Myocyte (in vitro differentiated cells): ENCODE data around the gene SCYL2. TPM values are rescaled to one million over a fixed set of nuclear protein-coding genes. Genes with fewer than 3 reads are reported as not detected.
"Not testable (repeated sequence)": the region's sequence is repeated elsewhere in the genome, so short reads cannot be mapped to it uniquely, and the experiment has no call there.

Source experiments
- DNase-seq: peaks from one replicate; pipeline ENCODE4 v3.0.0-alpha.2; 2012; ENCODE audit warnings: low read depth
- total RNA-seq: library from RNA; depleted of rRNA; stranded (reverse); fragments of >200 nt; gene quantifications from 2 replicates; pipeline ENCODE4 v1.2.3, GENCODE V29; 2014

SCYL2 gene
- total RNA-seq, 1 donor from 2014 or later = 61.2 TPM

- not testable (repeated sequence) for DNase-seq
Observed at GRCh38 chr12:100265107-100265506, 1.9 kb upstream of the SCYL2 start.

DNA sequence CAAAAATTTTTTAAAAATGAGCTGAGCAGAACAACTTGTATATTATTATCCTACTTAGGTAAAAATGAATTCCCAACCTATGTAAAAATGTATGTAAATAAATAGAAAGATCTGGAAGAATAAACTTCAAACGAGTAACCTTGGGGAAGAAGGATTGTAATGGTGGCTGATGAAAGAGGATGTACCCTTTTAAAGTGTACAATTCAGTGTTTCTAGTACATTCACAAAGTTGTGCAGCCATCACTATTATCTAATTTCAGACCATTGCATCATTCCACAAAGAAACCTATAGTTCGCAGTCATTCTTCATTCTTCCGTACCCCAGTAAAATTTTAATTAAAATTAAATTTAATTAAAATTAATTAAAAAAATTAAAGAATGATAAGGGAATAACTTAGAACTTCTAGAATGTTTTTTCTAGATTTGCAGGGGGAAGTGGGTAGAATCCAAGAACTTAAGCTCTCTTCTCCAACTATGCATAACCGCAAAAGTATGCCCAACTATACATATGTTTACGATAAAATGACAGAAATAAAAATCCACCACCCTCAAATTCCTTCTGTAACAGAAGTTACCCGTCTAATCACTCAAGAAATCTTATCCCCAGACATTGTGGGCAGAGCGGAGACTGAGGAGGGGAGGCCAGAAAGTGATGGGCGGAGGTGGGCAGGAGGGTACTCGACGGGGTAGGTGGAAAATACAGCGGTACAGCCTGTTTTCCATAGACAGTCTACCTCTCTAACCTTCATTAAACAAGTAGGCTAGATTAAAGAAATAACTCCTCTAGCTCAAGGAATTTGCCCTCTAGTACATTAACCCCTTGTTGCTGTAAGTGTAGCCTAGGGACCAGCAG, 1.0 kb upstream of the SCYL2 start:
- DNase-seq = no peak

DNA sequence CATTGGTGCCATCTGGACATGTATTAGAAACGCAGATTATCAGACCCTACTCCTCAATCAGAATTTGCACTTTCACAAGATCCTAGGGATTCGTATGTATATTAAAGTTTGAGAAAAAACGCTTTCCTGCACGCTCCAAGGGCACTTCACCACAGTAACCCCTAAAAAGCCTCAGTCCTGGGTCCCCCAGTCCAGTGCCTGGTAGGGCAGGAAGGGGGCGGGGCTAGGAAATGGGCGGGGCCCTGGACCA, 467 bp upstream of the SCYL2 start:
- no peak for DNase-seq

DNA sequence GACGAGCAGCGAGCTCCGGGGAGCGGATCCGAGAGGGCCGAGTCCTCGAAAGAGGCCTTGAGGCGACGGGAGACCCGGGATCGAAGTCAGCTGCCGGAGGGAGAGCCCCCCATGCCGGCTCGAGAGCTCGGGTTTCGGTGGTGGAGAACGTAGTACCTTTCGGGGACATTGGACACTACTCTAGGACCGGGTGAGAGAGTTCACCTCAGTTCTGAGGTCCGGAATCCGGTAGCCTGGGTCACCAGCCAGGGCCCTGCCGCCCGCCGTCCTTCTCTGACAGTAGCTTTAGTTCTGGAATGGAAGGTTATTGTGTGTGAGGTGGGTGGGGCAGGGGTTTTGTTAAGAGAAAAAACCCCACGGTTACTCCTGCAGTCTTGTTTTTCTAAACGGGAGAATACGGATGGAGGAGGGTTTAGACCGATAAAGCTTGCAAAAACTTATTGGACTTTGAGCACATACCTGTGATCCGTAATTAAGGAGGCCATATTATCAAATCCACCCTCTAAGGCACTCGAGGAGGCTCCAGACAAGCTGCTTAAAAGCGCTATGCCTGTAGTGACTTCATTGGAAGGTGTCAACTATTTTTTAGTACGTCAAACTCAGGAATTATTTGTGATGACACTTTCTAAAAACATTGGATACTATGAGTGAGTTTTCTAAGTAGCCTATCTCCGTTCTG, 765 bp downstream of the SCYL2 start:
- peak; percentile 14 for DNase-seq

DNA sequence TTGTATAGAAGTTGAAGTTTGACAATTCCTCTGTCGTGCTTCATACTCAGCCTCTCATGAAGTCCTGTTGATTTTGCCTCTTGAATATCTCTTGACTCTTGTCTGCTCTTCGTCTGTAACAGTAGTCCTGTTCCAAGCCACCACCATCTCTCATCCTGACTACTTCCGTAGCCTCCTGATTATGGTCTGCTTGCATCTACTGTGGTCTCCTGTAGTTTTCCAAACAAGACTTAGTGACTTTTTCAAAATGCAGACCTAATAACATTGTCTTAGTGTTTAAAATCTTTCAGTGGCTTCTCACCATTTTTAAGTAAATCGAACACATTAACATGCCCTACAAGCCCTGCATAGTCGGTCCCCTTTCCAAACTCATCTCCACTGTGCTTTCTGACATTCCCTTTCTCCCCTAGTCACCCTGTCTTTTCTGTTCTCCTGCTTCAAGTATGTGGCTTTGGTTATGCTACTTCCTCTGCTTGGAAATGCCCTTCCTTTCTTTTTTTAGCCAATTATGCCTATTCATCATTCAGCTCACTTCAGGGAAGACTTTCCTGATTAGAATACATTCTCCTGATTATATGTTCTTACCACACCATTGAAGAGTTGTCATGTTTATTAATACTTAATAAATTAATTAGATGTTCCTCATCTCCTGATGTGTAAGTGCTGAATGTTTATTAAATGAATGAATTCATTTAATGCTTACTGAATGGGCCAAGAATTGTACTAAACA, 2.0 kb downstream of the SCYL2 start:
- DNase-seq = peak; percentile 6

DNA sequence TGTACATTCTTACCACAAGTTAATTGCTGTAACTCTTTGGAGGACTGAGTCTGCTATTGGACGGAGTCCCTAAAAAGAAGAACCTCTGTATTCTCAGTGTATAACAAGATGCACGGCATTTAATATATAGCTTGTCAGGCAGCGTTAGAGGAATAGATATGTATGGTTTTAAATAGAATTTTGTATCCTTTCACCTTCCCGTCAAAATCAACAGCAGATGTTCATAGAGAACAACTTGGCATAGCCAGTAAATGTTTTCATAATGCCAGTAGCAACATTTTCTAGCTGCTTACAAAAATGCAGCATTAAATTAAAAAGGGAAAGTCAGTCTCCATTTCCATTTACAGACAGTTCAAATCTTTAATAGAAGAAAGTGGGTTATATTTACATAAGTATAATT, 6.8 kb downstream of the SCYL2 start:
- DNase-seq = no peak

- DNase-seq = no peak
Observed at GRCh38 chr12:100274291-100274690, 7.3 kb downstream of the SCYL2 start.

- DNase-seq = no peak
Observed at GRCh38 chr12:100279159-100279558, 12.2 kb downstream of the SCYL2 start.

DNA sequence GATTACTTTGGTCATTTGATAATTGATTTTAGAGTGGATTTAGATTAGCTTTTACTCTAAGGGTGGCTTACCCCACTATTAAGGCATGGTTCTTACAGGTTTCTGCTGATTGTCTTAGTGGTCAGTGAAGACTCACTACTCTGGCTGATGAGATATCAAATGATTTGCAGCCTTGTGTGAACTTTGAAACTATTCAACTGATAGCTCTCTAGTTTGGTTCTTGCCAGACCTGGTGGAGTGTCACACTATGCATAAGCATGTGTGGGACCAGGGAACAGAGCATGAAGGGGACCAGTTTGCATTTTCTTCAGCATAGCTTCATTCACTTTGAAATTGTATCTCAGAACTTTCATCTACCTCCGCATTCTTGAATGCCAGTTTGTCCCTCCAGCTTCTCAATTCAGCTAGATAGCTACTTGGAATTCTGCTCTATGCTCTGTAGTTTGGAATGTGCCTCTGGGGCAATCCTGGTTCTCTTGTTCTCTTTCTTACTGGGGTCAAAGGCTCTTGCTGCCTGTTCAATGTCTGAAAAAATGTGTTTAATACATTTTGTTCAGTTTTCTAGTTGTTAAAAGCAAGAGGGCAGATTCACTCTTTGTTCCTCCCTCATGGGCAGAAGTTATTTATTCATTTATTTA, 12.7 kb downstream of the SCYL2 start:
- DNase-seq = no peak

- DNase-seq = not testable (repeated sequence)
Observed at GRCh38 chr12:100284556-100284955, 17.6 kb downstream of the SCYL2 start.

DNA sequence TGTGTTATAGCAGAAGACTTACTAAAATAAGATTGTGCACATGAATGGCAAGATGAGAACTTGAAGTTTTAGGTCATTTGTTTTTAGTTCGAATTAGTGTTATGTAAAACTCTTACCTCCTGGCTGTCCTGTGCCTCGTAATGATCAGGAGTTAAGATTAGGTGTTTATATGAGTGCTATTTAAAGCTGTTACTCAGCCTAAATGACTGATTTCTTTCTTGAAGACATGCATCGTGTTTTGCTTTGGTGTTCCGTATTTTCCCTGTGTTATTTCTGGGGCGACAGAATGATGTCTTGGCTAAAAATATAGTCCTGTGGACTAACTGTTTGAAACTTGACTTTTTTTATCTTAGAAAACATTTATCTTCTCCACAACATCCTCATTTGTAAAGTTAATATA, 22.1 kb downstream of the SCYL2 start:
- no peak for DNase-seq

- DNase-seq = no peak
Observed at GRCh38 chr12:100290016-100290415, 23.0 kb downstream of the SCYL2 start.

DNA sequence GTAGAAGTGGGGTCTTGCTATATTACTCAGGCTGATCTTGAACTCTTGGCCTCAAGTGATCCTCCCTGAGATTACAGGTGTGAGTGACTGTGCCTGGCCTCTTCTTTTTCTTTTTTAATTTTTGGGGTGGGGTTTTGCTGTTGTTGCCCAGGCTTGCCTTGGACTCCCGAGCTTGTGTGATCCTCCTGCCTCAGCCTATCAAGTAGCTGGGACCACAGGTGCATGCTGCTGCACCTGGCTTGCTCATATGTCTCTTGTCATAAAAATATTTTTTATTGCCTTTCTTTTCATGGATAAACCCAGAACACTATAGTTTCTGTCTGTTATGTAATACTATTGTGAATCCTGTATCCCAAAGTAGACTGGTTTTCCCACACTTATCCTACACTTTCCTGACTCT, 26.0 kb downstream of the SCYL2 start:
- no peak for DNase-seq

GRCh38 chr12:100294366-100294765, 27.4 kb downstream of the SCYL2 start:
- not testable (repeated sequence) for DNase-seq

GRCh38 chr12:100295764-100296555, 29.0 kb downstream of the SCYL2 start:
- DNase-seq = no peak

DNA sequence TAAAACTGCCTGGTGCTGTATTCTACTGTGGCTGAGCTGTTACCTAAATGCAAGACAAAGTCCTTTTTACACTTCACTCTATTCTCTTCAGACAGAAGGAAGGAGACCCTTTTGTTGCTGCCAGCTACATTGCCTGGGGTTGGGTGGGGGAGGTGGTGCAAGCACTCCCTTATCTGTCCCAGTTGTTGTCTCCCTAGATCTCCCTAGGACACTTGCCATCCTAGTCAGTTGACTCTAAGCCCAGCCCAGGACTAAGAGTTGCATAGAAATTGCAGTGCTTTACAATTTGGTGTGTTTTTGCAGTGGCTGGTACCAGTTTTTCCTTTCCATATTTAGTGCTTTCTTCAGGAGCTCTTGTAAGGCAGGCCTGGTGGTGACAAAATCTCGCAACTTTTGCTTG, 35.1 kb downstream of the SCYL2 start:
- DNase-seq = no peak

- no peak for DNase-seq
Observed at GRCh38 chr12:100303831-100304230, 36.9 kb downstream of the SCYL2 start.

GRCh38 chr12:100304334-100304733, 37.4 kb downstream of the SCYL2 start:
- not testable (repeated sequence) for DNase-seq

DNA sequence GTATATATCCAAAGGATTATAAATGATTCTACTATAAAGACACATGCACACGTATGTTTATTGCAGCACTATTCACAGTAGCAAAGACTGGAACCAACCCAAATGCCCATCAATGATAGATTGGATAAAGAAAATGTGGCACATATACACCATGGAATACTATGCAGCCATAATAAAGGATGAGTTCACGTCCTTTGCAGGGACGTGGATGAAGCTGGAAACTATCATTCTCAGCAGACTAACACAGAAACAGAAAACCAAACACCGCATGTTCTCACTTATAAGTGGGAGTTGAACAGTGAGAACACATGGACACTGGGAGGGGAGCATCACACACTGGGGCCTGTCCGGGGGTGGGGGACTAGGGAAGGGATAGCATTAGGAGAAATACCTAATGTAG, 41.2 kb downstream of the SCYL2 start:
- not testable (repeated sequence) for DNase-seq

DNA sequence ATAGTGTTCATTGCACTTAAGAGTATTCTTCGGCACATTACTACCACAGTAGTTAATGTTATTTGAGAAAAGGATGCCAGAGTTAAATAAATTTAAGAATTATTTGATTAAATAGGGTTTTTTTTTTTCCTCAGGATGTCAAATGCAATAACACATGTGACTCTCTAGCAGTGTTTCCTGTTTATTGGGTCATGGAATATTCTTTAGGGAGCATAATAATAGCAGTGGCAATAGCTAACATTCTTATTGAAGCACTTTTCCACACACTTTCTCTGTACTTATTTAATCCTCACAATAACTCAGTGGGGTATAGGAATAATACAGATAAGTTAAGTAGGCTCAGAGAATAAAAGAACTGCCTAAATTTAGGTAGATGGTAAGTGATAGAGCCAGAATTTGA, 44.3 kb downstream of the SCYL2 start:
- no peak for DNase-seq

GRCh38 chr12:100317371-100317770, 50.4 kb downstream of the SCYL2 start:
- no peak for DNase-seq
